ENCODE measurements around the gene APP. TPM values are rescaled to one million over a fixed set of nuclear protein-coding genes. Genes with fewer than 3 reads are reported as not detected.
"Not testable (repeated sequence)": the region's sequence is repeated elsewhere in the genome, so short reads cannot be mapped to it uniquely, and the experiment has no call there.

The APP gene
- total RNA-seq, 3 donors from 2014 or later (not counting 1 experiment from before 2014, with no cell fraction given) = 5.1 to 10.6 (median 7.8) TPM

DNA sequence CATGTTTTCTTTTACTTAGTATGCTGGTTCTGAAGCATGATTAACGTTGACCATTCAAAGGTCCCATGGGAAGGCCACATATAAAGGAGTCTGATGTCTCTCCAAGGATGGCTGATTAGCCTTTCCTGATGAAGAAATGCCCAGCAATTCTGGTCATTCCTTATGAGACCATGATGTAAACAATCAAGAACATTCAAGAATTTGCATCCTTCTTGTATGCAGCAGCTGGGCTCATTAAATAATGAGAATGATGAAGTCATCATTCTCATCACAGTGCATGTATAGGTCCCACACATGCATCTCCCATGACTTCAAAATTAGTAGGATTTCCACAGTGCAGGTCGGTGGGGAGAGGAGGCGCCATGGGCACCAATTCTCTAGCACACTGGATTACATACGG is 85.4 kb downstream of the APP start:
- H3K4me1 ChIP-seq (ENCODE audit: control insufficient read depth, insufficient read depth, low read length) = no peaks in the 10 kb centered on the region
- Mint-ChIP-seq H3K27me3 (ENCODE audit: low read depth in 2 of 2) (no peaks in the 10 kb centered on the region), H3K4me3 (no peak overlapping the region), H3K4me1 (peaks cover 5 to 7% of the 10 kb centered on the region in 2 donors), H3K9me3 (no peaks in the 10 kb centered on the region), H3K36me3 (no peaks in the 10 kb centered on the region), H3K27ac (no peak overlapping the region)
- intact Hi-C loops (cut with micrococcal nuclease) = no loop called here
- TF ChIP-seq, protein P1, sequence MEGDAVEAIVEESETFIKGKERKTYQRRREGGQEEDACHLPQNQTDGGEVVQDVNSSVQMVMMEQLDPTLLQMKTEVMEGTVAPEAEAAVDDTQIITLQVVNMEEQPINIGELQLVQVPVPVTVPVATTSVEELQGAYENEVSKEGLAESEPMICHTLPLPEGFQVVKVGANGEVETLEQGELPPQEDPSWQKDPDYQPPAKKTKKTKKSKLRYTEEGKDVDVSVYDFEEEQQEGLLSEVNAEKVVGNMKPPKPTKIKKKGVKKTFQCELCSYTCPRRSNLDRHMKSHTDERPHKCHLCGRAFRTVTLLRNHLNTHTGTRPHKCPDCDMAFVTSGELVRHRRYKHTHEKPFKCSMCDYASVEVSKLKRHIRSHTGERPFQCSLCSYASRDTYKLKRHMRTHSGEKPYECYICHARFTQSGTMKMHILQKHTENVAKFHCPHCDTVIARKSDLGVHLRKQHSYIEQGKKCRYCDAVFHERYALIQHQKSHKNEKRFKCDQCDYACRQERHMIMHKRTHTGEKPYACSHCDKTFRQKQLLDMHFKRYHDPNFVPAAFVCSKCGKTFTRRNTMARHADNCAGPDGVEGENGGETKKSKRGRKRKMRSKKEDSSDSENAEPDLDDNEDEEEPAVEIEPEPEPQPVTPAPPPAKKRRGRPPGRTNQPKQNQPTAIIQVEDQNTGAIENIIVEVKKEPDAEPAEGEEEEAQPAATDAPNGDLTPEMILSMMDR (IDR thresholded peaks at IDR 0.05) = no peak
- H3K4me3 ChIP-seq (ENCODE audit: low read length) = no peak overlapping the region
- DNase-seq = no peak
- H3K27ac ChIP-seq (ENCODE audit: low read length) = no peak overlapping the region
- H3K9me3 ChIP-seq (ENCODE audit: control insufficient read depth, insufficient read depth, low read length) = no peaks in the 10 kb centered on the region
- H3K27me3 ChIP-seq (ENCODE audit: control insufficient read depth, insufficient read depth, low read length) = no peaks in the 10 kb centered on the region
- 90% methylated on average over 4 of the region's 4 CpGs for WGBS (ENCODE audit: insufficient coverage)
- no peak for ATAC-seq
- H3K36me3 ChIP-seq (ENCODE audit: control insufficient read depth, insufficient read depth, low read length) = no peaks in the 10 kb centered on the region

DNA sequence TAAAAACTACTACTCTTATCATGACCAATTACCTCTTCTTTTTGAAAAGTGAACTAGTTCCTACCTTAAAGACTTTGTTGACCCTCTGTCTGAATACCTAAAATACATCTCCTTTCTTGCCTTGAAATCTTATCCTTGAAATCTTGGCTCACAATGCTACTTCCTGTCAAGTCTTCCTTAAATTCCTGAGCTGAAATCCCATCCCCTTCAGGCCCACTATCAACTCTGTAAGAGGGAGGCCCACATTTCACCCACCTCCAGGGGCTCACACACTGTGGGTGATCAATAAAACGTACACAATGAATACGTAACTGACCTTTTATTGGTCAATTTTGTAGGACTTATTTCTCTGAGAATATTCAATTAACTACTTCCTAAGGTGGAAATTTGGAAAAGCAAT is 88.0 kb downstream of the APP start:
- DNase-seq = no peak
- no CpG with 5 or more reads among the region's 2 CpGs for WGBS (ENCODE audit: insufficient coverage)
- Mint-ChIP-seq H3K27ac (no peak overlapping the region), H3K4me1 (peaks cover 5 to 7% of the 10 kb centered on the region in 2 donors), H3K27me3 (ENCODE audit: low read depth in 2 of 2) (no peaks in the 10 kb centered on the region), H3K36me3 (no peaks in the 10 kb centered on the region), H3K4me3 (no peak overlapping the region), H3K9me3 (no peaks in the 10 kb centered on the region)
- H3K27me3 ChIP-seq (ENCODE audit: control insufficient read depth, insufficient read depth, low read length) = no peaks in the 10 kb centered on the region
- no peaks in the 10 kb centered on the region for H3K9me3 ChIP-seq (ENCODE audit: control insufficient read depth, insufficient read depth, low read length)
- ATAC-seq = no peak
- no peak overlapping the region for H3K4me3 ChIP-seq (ENCODE audit: low read length)
- TF ChIP-seq, protein P1 (IDR thresholded peaks at IDR 0.05) = no peak
- H3K36me3 ChIP-seq (ENCODE audit: control insufficient read depth, insufficient read depth, low read length) = no peaks in the 10 kb centered on the region
- H3K27ac ChIP-seq (ENCODE audit: low read length) = no peak overlapping the region
- intact Hi-C loops (cut with micrococcal nuclease) = no loop called here
- H3K4me1 ChIP-seq (ENCODE audit: control insufficient read depth, insufficient read depth, low read length) = no peaks in the 10 kb centered on the region

- H3K27ac ChIP-seq (ENCODE audit: low read length); H3K27me3 ChIP-seq (ENCODE audit: control insufficient read depth, insufficient read depth, low read length); ATAC-seq; H3K9me3 ChIP-seq (ENCODE audit: control insufficient read depth, insufficient read depth, low read length); H3K4me1 ChIP-seq (ENCODE audit: control insufficient read depth, insufficient read depth, low read length); H3K36me3 ChIP-seq (ENCODE audit: control insufficient read depth, insufficient read depth, low read length); H3K27ac Mint-ChIP-seq; intact Hi-C loops (cut with micrococcal nuclease); H3K4me3 ChIP-seq (ENCODE audit: low read length); H3K9me3 Mint-ChIP-seq; H3K4me3 Mint-ChIP-seq; H3K27me3 Mint-ChIP-seq (ENCODE audit: low read depth in 2 of 2); DNase-seq; H3K36me3 Mint-ChIP-seq; H3K4me1 Mint-ChIP-seq: not testable (repeated sequence)
- WGBS (ENCODE audit: insufficient coverage) = 94% methylated on average over 6 of the region's 7 CpGs
These were observed 89.3 kb downstream of the APP start for GRCh38 chr21:26081175-26081760.

DNA sequence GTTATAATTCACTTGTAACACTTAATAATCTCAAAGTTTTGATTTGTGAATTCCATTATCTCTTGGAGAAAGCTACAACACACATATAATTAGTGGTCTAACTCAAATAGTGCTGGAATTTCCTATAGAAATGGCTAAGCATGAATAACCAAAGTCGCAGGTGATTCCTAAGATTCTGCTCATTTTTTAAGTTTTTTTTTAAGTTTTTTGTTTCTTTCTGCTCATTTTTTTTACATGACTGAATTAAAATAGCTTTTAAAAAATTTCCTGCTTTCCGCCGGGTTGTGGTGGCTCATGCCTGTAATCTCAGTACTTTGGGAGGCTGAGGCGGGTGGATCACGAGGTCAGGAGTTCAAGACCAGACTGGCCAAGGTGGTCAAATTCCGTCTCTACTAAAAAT is 90.4 kb downstream of the APP start:
- ATAC-seq = no peak
- no peak overlapping the region for H3K4me3 ChIP-seq (ENCODE audit: low read length)
- H3K36me3 ChIP-seq (ENCODE audit: control insufficient read depth, insufficient read depth, low read length) = no peaks in the 10 kb centered on the region
- H3K9me3 ChIP-seq (ENCODE audit: control insufficient read depth, insufficient read depth, low read length) = no peaks in the 10 kb centered on the region
- intact Hi-C loops (cut with micrococcal nuclease) = no loop called here
- Mint-ChIP-seq H3K36me3 (no peaks in the 10 kb centered on the region), H3K27ac (no peak overlapping the region), H3K9me3 (no peaks in the 10 kb centered on the region), H3K4me3 (no peak overlapping the region), H3K27me3 (ENCODE audit: low read depth in 2 of 2) (no peaks in the 10 kb centered on the region), H3K4me1 (peaks cover 5 to 7% of the 10 kb centered on the region in 2 donors)
- DNase-seq = no peak
- no peaks in the 10 kb centered on the region for H3K27me3 ChIP-seq (ENCODE audit: control insufficient read depth, insufficient read depth, low read length)
- H3K27ac ChIP-seq (ENCODE audit: low read length) = no peak overlapping the region
- WGBS (ENCODE audit: insufficient coverage) = 94% methylated on average over 6 of the region's 6 CpGs
- TF ChIP-seq, protein P1 (IDR thresholded peaks at IDR 0.05) = no peak
- H3K4me1 ChIP-seq (ENCODE audit: control insufficient read depth, insufficient read depth, low read length) = no peaks in the 10 kb centered on the region
